ENCODE data around the gene MIEF2.

MIEF2 gene

DNA sequence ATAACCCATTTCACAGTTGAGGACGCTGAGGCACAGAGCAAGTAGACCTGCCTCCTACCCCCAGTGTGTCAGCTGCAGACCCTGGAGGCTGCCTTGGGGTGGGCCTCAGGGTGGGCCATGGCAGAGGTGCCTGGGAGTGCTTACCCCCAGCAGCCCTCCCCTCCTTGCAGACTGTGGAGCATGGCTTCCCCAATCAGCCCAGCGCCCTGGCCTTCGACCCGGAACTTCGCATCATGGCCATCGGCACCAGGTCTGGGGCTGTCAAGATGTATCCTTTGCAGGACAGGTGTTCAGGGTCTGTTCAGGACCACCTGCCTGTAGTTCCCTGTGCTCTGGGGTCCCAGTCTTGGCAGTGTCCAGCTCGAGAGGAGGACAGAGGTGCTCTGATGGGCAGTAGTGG is 30.7 kb upstream of the MIEF2 start:
- Histone ChIP-seq H3K27ac (replicated peaks) (no peak overlapping the region), H3K4me3 (replicated peaks; ENCODE audit: insufficient read depth, low read length) (no peak overlapping the region), H3K27me3 (ENCODE audit: insufficient read depth, poor library complexity, severe bottlenecking) (no peaks in the 10 kb centered on the region)
- TF ChIP-seq POLR2AphosphoS5 (IDR thresholded peaks at IDR 0.05; ENCODE audit: low read depth) = no peak
- no peak for TF ChIP-seq GABPA (IDR thresholded peaks at IDR 0.05; ENCODE audit: low read depth)
- no peak for TF ChIP-seq SPI1 (IDR thresholded peaks at IDR 0.05; ENCODE audit: borderline replicate concordance, low read depth)
- TF ChIP-seq, protein P1, sequence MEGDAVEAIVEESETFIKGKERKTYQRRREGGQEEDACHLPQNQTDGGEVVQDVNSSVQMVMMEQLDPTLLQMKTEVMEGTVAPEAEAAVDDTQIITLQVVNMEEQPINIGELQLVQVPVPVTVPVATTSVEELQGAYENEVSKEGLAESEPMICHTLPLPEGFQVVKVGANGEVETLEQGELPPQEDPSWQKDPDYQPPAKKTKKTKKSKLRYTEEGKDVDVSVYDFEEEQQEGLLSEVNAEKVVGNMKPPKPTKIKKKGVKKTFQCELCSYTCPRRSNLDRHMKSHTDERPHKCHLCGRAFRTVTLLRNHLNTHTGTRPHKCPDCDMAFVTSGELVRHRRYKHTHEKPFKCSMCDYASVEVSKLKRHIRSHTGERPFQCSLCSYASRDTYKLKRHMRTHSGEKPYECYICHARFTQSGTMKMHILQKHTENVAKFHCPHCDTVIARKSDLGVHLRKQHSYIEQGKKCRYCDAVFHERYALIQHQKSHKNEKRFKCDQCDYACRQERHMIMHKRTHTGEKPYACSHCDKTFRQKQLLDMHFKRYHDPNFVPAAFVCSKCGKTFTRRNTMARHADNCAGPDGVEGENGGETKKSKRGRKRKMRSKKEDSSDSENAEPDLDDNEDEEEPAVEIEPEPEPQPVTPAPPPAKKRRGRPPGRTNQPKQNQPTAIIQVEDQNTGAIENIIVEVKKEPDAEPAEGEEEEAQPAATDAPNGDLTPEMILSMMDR (IDR thresholded peaks at IDR 0.05; ENCODE audit: insufficient read depth, low read length) = no peak
- TF ChIP-seq REST (IDR thresholded peaks at IDR 0.05; ENCODE audit: insufficient replicate concordance, low read depth) = no peak
- no peak for DNase-seq (ENCODE audit: low read depth in 1 of 2, low spot score in 1 of 2)

GRCh38 chr17:18230288-18231141 is 29.9 kb upstream of the MIEF2 start:
- DNase-seq (ENCODE audit: low read depth in 1 of 2, low spot score in 1 of 2) = no peak
- H3K4me3 ChIP-seq (replicated peaks; ENCODE audit: insufficient read depth, low read length) = no peak overlapping the region
- H3K27me3 ChIP-seq (ENCODE audit: insufficient read depth, poor library complexity, severe bottlenecking) = no peaks in the 10 kb centered on the region
- no peak for TF ChIP-seq REST (IDR thresholded peaks at IDR 0.05; ENCODE audit: insufficient replicate concordance, low read depth)
- TF ChIP-seq POLR2AphosphoS5 (IDR thresholded peaks at IDR 0.05; ENCODE audit: low read depth) = no peak
- TF ChIP-seq SPI1 (IDR thresholded peaks at IDR 0.05; ENCODE audit: borderline replicate concordance, low read depth) = no peak
- TF ChIP-seq GABPA (IDR thresholded peaks at IDR 0.05; ENCODE audit: low read depth) = no peak
- TF ChIP-seq, protein P1 (IDR thresholded peaks at IDR 0.05; ENCODE audit: insufficient read depth, low read length) = no peak
- no peak overlapping the region for H3K27ac ChIP-seq (replicated peaks)

- H3K27ac ChIP-seq (replicated peaks) = no peak overlapping the region
- no peak overlapping the region for H3K4me3 ChIP-seq (replicated peaks; ENCODE audit: insufficient read depth, low read length)
- no peaks in the 10 kb centered on the region for H3K27me3 ChIP-seq (ENCODE audit: insufficient read depth, poor library complexity, severe bottlenecking)
- no peak for DNase-seq (ENCODE audit: low read depth in 1 of 2, low spot score in 1 of 2)
- TF ChIP-seq GABPA (IDR thresholded peaks at IDR 0.05; ENCODE audit: low read depth) (no peak), SPI1 (IDR thresholded peaks at IDR 0.05; ENCODE audit: borderline replicate concordance, low read depth) (no peak), POLR2AphosphoS5 (IDR thresholded peaks at IDR 0.05; ENCODE audit: low read depth) (no peak), REST (IDR thresholded peaks at IDR 0.05; ENCODE audit: insufficient replicate concordance, low read depth) (no peak)
- TF ChIP-seq, protein P1 (IDR thresholded peaks at IDR 0.05; ENCODE audit: insufficient read depth, low read length) = no peak
These were observed 29.3 kb upstream of the MIEF2 start for GRCh38 chr17:18231164-18231563.

All from HL-60 (cell line).